ENCODE results near the gene VPS13C.

DNA sequence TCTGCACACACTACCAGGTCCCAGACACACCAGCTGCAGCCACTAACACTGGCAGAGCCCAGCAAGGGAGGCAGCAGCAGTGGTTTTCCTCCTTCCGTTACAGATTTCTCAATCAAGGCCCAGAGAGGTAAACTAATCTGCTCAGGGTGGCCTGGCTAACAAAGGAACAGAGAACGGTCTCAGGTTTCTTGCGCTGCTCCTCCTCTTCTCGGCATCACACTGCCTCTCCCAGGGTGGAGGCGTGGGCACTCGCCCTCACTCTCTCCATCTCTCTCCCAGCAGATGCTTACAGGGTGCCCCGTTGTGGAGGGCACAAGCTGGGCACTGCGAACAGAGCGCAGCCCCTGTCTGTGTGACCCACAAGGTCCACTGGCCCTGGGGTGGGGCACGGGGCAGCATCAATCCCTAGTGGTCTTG lies 228.7 kb downstream of the VPS13C start:
- TF ChIP-seq CTCF (IDR thresholded peaks at IDR 0.05) = no peak
- TF ChIP-seq POLR2A (IDR thresholded peaks at IDR 0.05) = no peak
